ENCODE data around the gene CHRNA7. TPM values are rescaled to one million over a fixed set of nuclear protein-coding genes. Genes with fewer than 3 reads are reported as not detected.

The CHRNA7 gene
- polyA plus RNA-seq, 3 donors: 1.2 to 2.6 (median 1.8) TPM

- under 1% methylated on average over 16 of the region's 16 CpGs for WGBS (ENCODE audit: insufficient coverage)
- no peak for DNase-seq
Observed at GRCh38 chr15:32029409-32029861, 880 bp upstream of the CHRNA7 start.

DNA sequence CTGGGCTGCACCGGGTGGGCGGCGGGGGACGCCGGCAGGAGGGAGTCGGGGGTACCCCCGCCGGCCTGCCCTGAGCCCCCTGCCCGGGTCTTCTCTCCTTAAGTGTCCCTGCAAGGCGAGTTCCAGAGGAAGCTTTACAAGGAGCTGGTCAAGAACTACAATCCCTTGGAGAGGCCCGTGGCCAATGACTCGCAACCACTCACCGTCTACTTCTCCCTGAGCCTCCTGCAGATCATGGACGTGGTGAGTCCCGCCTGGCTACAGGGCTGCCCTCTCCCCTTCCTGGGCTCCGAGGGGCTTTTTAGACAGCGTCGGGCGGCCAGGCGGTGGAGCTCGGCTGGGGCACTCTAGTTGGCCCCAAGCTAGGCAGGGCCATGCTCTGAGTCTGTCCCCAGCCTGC is 480 bp downstream of the CHRNA7 start:
- Histone ChIP-seq H2AFZ (ENCODE audit: insufficient read depth, low read depth, low read length, poor library complexity, severe bottlenecking) (peak overlapping the region; percentile 35), H3K9me3 (replicated peaks in 1 of 2; ENCODE audit: control insufficient read depth in 1 of 2, insufficient read depth in 1 of 2, low read length in 2 of 2) (peaks cover 0 to 20% of the 10 kb centered on the region in 2 donors), H3K27ac (ENCODE audit: low read depth in 1 of 2, low read length in 2 of 2) (no peak overlapping the region), H3K4me3 (replicated peaks in 1 of 3; ENCODE audit: low read depth in 2 of 3, low read length in 3 of 3) (peak overlapping the region in 1 of 3 experiments; percentile 50), H3K4me1 (ENCODE audit: control insufficient read depth in 1 of 2, insufficient read depth in 2 of 2, low read length in 2 of 2) (peaks cover 9 to 15% of the 10 kb centered on the region in 2 donors), H3K9ac (ENCODE audit: insufficient read depth, low read length, poor library complexity, severe bottlenecking) (no peak overlapping the region), H4K20me1 (ENCODE audit: insufficient read depth, low read length) (no peaks in the 10 kb centered on the region), H3K79me2 (ENCODE audit: insufficient read depth, low read length) (no peaks in the 10 kb centered on the region), H3K36me3 (replicated peaks in 1 of 2; ENCODE audit: control insufficient read depth in 1 of 2, insufficient read depth in 2 of 2, low read length in 2 of 2) (no peaks in the 10 kb centered on the region), H3K4me2 (replicated peaks; ENCODE audit: extremely low read depth, low read length, poor library complexity, severe bottlenecking) (peak overlapping the region; percentile 51), H3K27me3 (ENCODE audit: control insufficient read depth in 2 of 2, insufficient read depth in 2 of 2, low read length in 2 of 2) (peaks cover 39 to 60% of the 10 kb centered on the region in 2 donors)
- Mint-ChIP-seq H3K27ac (no peak overlapping the region), H3K4me3 (peak overlapping the region; percentile 28 to 84), H3K27me3 (ENCODE audit: low read depth in 3 of 3) (peaks cover 48 to 65% (median 51%) of the 10 kb centered on the region in 3 donors), H3K36me3 (no peaks in the 10 kb centered on the region), H3K9me3 (peaks cover 0 to 8% (median 2%) of the 10 kb centered on the region in 7 donors), H3K4me1 (peaks cover 11% of the 10 kb centered on the region)
- 4% methylated on average over 21 of the region's 21 CpGs for WGBS (ENCODE audit: insufficient coverage)
- DNase-seq: no peak
- intact Hi-C loops (cut with micrococcal nuclease): no loop called here
- TF ChIP-seq CTCF (IDR thresholded peaks at IDR 0.05): no peak

More at GRCh38 chr15:32029409-32029861, 880 bp upstream of the CHRNA7 start:
- intact Hi-C loops (cut with micrococcal nuclease): no loop called here
- Mint-ChIP-seq H3K36me3 (no peaks in the 10 kb centered on the region), H3K9me3 (peaks cover 0 to 8% (median 2%) of the 10 kb centered on the region in 7 donors), H3K27me3 (ENCODE audit: low read depth in 3 of 3) (peaks cover 47 to 64% (median 48%) of the 10 kb centered on the region in 3 donors), H3K4me1 (peaks cover 11% of the 10 kb centered on the region), H3K27ac (no peak overlapping the region), H3K4me3 (peak overlapping the region; percentile 63 to 72)
- Histone ChIP-seq H3K9ac (ENCODE audit: insufficient read depth, low read length, poor library complexity, severe bottlenecking) (no peak overlapping the region), H3K79me2 (ENCODE audit: insufficient read depth, low read length) (no peaks in the 10 kb centered on the region), H3K36me3 (replicated peaks in 1 of 2; ENCODE audit: control insufficient read depth in 1 of 2, insufficient read depth in 2 of 2, low read length in 2 of 2) (no peaks in the 10 kb centered on the region), H2AFZ (ENCODE audit: insufficient read depth, low read depth, low read length, poor library complexity, severe bottlenecking) (peak overlapping the region; percentile 56), H4K20me1 (ENCODE audit: insufficient read depth, low read length) (no peaks in the 10 kb centered on the region), H3K9me3 (replicated peaks in 1 of 2; ENCODE audit: control insufficient read depth in 1 of 2, insufficient read depth in 1 of 2, low read length in 2 of 2) (peaks cover 0 to 20% of the 10 kb centered on the region in 2 donors), H3K4me3 (replicated peaks in 1 of 3; ENCODE audit: low read depth in 2 of 3, low read length in 3 of 3) (peak overlapping the region in 1 of 3 experiments; percentile 39), H3K27ac (ENCODE audit: low read depth in 1 of 2, low read length in 2 of 2) (no peak overlapping the region), H3K27me3 (ENCODE audit: control insufficient read depth in 2 of 2, insufficient read depth in 2 of 2, low read length in 2 of 2) (peaks cover 39 to 60% of the 10 kb centered on the region in 2 donors), H3K4me1 (ENCODE audit: control insufficient read depth in 1 of 2, insufficient read depth in 2 of 2, low read length in 2 of 2) (peaks cover 9 to 15% of the 10 kb centered on the region in 2 donors), H3K4me2 (replicated peaks; ENCODE audit: extremely low read depth, low read length, poor library complexity, severe bottlenecking) (peak overlapping the region; percentile 59)
- TF ChIP-seq CTCF (IDR thresholded peaks at IDR 0.05): no peak
